Left ventricle myocardium inferior (tissue), 1 donor: ENCODE data around the gene GMPPA. TPM values are rescaled to one million over a fixed set of nuclear protein-coding genes. Genes with fewer than 3 reads are reported as not detected.
A peak's percentile ranks its signal among the peaks of the same experiment; 100 is the strongest.

Experiments used
- DNase-seq: peaks from one replicate; pipeline ENCODE4 v3.0.0-alpha.2; 2020
- H3K27ac ChIP-seq: fragments of 200-600 bp; replicated peaks from 2 replicates; pipeline ENCODE4 v1.8.0; 2021
- H3K27me3 ChIP-seq: fragments of 200-600 bp; 2 replicates; pipeline ENCODE4 v1.8.0; 2021; ENCODE audit warnings: low read depth
- H3K36me3 ChIP-seq: fragments of 200-600 bp; 2 replicates; pipeline ENCODE4 v1.8.0; 2021
- H3K4me1 ChIP-seq: fragments of 200-600 bp; 2 replicates; pipeline ENCODE4 v1.8.0; 2021
- H3K4me3 ChIP-seq: fragments of 200-600 bp; 2 replicates; pipeline ENCODE4 v1.8.0; 2021; ENCODE audit warnings: mild to moderate bottlenecking, moderate library complexity
- H3K9me3 ChIP-seq: fragments of 200-600 bp; replicated peaks from 2 replicates; pipeline ENCODE4 v1.8.0; 2021
- CTCF ChIP-seq: fragments of 200-600 bp; IDR thresholded peaks from 2 replicates; pipeline ENCODE4 v1.8.0; 2021; ENCODE audit warnings: antibody characterized with exemption, mild to moderate bottlenecking, borderline replicate concordance
- intact Hi-C: fragments of 100-400 bp; cut with micrococcal nuclease; formaldehyde crosslinking; loops from one replicate; pipeline ENCODE4 v1.11.0; 2022
- total RNA-seq: library from RNA; stranded (reverse); fragmentation: NEBNext Ultra II Directional; extraction: Animal tissue kit (Norgen Biotek cat#: 25700); gene quantifications from one replicate; pipeline ENCODE4 v1.2.1, GENCODE V29; 2021
- donor health status: DM: no; HTN: yes; CAD: no; lungs with severe emphysema.

GMPPA gene
- total RNA-seq, 1 donor from 2014 or later = 22.0 TPM

GRCh38 chr2:219470429-219470828 lies 28.3 kb upstream of the GMPPA start:
- intact Hi-C loops = no loop called here
- Histone ChIP-seq H3K36me3 (peaks cover 5% of the 10 kb centered on the region), H3K27me3 (peaks cover 13% of the 10 kb centered on the region), H3K9me3 (no peaks in the 10 kb centered on the region), H3K4me1 (peaks cover 64% of the 10 kb centered on the region), H3K27ac (peak overlapping the region; percentile 62), H3K4me3 (no peak overlapping the region)
- TF ChIP-seq CTCF = no peak
- no peak for DNase-seq

GRCh38 chr2:219471476-219472371 lies 27.0 kb upstream of the GMPPA start:
- peaks cover 5% of the 10 kb centered on the region for H3K36me3 ChIP-seq
- TF ChIP-seq CTCF = no peak
- H3K9me3 ChIP-seq = no peaks in the 10 kb centered on the region
- H3K4me3 ChIP-seq = no peak overlapping the region
- H3K27ac ChIP-seq = peak overlapping the region; percentile 62
- H3K4me1 ChIP-seq = peaks cover 64% of the 10 kb centered on the region
- H3K27me3 ChIP-seq = peaks cover 24% of the 10 kb centered on the region
- DNase-seq = no peak
- intact Hi-C loops = no loop called here

GRCh38 chr2:219472629-219473187 lies 26.0 kb upstream of the GMPPA start:
- no peak for DNase-seq
- no peak for TF ChIP-seq CTCF
- Histone ChIP-seq H3K4me3 (no peak overlapping the region), H3K4me1 (peaks cover 64% of the 10 kb centered on the region), H3K27ac (no peak overlapping the region), H3K9me3 (no peaks in the 10 kb centered on the region), H3K36me3 (peaks cover 5% of the 10 kb centered on the region), H3K27me3 (peaks cover 27% of the 10 kb centered on the region)
- intact Hi-C loops = no loop called here

GRCh38 chr2:219473511-219473910 lies 25.2 kb upstream of the GMPPA start:
- Histone ChIP-seq H3K27ac (peak overlapping the region; percentile 23), H3K9me3 (no peaks in the 10 kb centered on the region), H3K4me1 (peaks cover 61% of the 10 kb centered on the region), H3K36me3 (peaks cover 9% of the 10 kb centered on the region), H3K4me3 (no peak overlapping the region), H3K27me3 (peaks cover 26% of the 10 kb centered on the region)
- DNase-seq = no peak
- TF ChIP-seq CTCF = no peak
- intact Hi-C loops = no loop called here

- H3K27me3 ChIP-seq = peaks cover 23% of the 10 kb centered on the region
- H3K4me1 ChIP-seq = peaks cover 51% of the 10 kb centered on the region
- peak overlapping the region; percentile 58 for H3K27ac ChIP-seq
- no peak for DNase-seq
- H3K9me3 ChIP-seq = no peaks in the 10 kb centered on the region
- intact Hi-C loops = no loop called here
- peaks cover 13% of the 10 kb centered on the region for H3K36me3 ChIP-seq
- TF ChIP-seq CTCF = no peak
- H3K4me3 ChIP-seq = no peak overlapping the region
Measured at GRCh38 chr2:219474285-219475060, 24.2 kb upstream of the GMPPA start.
